Glomerular visceral epithelial cell (primary cell): Measurements from ENCODE around the gene PEX5L.
A peak's percentile ranks its signal among the peaks of the same experiment; 100 is the strongest.

Experiments used
- DNase-seq: peaks from one replicate; pipeline ENCODE4 v3.0.0-alpha.2; 2016; ENCODE audit errors: extremely low spot score

Gene PEX5L

GRCh38 chr3:179956416-179956830 is 80.3 kb downstream of the PEX5L start:
- peak; percentile 62 for DNase-seq

DNA sequence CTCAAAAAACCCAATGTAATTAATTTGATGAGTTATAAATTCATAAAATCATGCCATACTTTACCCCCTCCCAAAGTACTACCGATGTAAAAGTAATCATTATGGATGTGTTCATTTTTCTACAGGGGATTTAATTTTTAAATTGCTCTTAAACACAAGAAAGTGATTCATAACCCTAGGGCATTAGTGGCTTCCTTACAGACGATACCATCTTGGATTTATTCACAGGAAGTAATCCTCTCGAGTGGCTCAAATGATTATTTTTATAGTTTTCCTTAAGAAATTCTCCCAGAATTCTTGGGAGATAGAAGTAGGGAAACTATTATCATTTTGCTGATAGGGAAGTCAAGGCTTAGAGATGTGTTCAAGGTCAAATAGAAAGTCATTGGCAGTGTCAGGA is 80.9 kb downstream of the PEX5L start:
- no peak for DNase-seq

GRCh38 chr3:179955286-179955685 is 81.5 kb downstream of the PEX5L start:
- no peak for DNase-seq

GRCh38 chr3:179953993-179954870 is 82.5 kb downstream of the PEX5L start:
- no peak for DNase-seq

- no peak for DNase-seq
These were observed 85.9 kb downstream of the PEX5L start for GRCh38 chr3:179950840-179951239.

DNA sequence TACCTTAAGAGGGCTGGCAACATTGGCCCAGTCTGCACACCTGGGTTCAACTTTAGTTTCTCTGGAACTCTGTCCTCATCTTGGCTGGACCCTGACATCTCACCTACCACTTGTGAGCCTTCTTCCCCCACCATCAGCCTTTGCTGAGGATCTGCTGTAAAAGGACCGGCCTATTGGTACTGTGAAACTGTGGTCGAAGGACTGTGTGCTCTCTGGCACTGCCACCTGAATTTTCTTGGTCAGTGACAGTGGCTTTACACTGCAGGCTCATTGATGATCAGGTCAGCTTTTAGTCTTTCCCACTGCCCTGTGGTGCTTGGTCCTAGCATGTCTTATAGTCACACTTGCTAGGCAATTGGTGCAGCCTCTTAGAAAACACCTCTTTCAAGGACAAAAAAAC is 86.9 kb downstream of the PEX5L start:
- DNase-seq, result no peak

DNA sequence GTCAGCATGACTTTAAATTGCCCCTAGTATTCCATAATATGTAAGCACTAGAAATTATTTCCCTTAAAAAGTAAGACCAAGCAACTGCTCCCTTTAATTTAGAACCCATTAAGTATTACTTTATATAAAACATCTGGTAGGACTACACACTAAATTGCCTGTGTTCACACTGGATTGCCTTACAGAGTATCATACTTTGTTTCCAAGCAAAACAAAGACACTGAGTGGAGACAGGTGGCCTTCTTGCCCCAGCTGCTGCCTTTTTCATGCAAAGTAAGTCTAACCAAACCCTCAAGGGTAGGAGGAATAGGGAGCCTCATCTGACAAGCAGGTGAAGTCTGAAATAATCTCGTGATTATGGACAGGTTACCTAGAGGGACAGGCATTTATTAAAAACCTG is 87.3 kb downstream of the PEX5L start:
- no peak for DNase-seq

- DNase-seq, result no peak
These were observed 88.0 kb downstream of the PEX5L start for GRCh38 chr3:179948740-179949139.

DNA sequence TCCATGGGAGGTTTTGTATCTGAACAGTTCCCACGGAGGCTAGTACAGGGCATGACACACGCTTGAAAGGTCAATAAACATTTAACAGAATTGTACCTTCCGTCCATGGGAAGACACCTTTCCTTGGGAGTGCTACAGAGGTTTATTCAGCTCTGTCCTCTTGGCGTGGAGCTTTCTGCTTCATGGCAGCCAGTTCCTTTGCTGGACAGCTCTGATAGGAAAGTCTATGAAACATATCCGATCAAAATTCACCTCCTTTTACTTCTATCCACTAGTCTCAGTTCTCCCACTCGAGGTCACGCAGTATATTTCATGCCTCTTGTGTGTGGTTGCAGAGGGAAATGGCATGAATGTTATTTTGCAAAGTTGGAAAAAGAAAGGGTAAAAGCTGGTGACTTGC is 91.2 kb downstream of the PEX5L start:
- no peak for DNase-seq

DNA sequence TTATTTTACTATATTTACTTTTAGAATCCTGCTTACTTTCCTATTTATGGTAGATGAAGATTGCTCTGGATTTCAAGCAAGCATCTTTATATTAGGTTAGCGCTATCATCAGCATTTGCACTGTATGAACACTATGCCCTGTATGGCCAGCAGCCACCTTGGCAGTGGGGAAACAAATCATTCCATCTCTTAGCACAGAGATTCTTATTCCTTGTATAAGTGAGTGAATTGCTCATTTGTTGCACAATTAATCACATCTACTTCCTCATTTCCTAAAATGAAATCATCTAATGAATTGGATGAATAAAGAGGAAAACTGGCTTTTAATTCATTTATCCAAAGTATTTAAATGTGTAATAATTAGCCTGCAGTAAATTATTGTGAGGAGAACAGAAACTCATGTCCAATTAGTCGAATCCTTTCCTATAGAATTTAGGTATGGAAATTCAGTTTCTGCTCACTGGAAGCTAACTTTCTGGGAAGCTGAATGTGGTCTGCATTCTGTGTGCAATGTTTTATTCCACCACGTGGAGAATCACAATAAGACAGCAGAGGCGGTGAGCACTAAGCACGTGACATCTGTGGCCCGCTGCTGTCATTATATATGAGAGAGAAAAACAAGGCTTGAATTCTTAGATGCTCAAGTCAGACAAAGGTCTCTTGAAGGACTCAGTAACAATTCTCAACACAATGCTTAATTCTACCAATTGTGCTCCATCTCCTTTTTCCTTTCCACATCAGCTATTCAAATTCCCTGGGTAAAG is 93.4 kb downstream of the PEX5L start:
- DNase-seq, result no peak

DNA sequence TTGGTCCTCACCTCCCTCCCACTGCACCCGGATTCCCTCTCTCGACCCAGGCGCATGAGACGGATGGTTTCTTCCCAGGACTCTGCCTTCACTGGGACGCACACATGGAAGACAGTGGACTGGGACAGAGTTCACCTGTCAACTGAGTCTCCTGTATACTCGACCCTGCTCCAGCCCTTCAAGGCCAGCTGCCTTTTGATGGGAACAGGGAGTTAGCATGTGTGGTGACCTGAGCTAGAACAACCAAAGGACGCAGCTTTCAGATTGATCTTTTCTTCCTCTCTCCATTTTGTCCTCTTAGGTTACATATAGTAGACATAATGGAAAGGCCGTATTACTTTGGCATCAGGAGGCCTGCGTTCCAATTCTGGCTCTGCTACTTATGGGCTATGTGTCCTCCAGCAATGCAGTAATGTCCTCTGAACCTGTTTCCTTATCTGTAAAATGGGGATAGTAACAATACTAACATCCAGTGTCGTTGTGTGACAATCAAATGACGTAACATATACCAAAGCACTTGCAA is 94.1 kb downstream of the PEX5L start:
- no peak for DNase-seq

DNA sequence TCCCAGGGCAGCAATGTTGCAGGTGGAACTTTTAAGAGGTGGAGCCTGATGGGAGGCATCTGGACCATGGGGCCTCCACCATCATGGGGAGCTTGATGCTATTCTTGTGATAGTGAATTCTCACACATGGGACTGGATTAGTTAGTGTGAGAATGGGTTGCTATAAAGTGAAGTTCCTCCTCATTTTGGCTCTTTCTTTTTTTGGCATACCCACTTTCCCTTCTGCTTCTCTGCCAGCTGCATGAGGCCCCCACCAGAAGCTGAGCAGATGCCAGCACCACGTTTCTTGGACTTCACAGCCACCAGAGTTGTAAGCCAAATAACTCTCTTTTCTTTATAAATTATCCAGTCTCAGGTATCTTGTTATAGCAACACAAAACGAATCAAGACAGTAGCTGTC is 101.0 kb downstream of the PEX5L start:
- DNase-seq, result no peak

- no peak for DNase-seq
These were observed 102.8 kb downstream of the PEX5L start for GRCh38 chr3:179933914-179934313.

DNA sequence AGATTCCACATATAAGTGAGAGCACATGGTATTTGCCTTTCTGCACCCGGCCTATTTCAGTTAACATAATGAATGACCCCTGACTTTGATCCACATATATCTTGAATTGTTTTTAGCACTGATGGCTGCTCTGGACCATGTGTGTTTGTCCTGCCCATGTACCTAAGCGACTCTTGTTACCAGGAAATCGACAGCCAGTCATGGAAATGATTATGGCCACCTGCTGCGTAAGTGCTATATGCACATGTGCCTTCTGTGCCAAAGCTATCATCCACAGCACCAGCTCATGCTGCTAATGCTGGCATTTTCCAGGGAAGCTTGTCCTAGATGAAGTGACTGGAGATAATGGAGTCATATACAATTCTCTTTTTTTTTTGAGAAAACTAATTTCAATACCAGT is 103.7 kb downstream of the PEX5L start:
- DNase-seq, result no peak

DNA sequence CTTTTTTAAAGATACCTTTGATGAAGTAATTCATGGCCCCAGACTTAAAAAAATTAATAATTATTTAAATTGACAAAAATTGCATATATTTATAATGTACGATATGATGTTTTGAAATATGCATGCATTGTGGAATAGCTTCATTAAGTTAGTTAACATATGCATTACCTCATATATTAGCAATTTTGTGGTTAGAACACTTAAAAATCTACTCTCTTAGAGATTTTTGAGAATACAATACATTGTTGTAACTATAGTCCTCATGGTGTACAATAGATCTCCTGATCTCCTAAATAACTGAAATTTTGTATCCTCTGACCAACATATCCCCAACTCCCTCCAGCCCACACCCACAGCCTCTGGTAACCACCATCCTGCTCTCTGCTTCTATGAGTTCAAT is 104.1 kb downstream of the PEX5L start:
- DNase-seq, result no peak

DNA sequence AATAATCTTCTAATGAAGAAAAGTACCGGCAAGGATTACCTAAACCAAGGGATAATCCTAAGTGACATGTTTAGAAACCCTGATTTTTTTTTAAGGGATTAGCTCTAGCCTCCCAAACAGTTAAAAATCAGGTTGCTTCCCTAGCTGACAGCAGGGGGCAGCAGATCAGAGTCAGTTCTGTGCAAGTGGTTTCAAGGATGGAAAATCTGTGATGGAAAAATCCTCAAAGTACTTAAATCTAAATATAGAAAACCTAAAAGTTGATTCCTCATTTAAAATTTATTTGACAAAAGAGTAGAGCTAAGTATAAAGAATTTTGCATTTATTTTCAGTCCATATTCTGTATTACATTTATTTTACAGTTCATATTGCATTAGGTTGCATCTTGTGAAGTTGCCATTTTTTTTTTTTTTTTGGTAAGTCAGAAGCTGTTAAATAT is 107.6 kb downstream of the PEX5L start:
- peak; percentile 51 for DNase-seq

- DNase-seq, result no peak
These were observed 109.5 kb downstream of the PEX5L start for GRCh38 chr3:179927191-179927590.

GRCh38 chr3:179921951-179922350 is 114.8 kb downstream of the PEX5L start:
- DNase-seq, result no peak

DNA sequence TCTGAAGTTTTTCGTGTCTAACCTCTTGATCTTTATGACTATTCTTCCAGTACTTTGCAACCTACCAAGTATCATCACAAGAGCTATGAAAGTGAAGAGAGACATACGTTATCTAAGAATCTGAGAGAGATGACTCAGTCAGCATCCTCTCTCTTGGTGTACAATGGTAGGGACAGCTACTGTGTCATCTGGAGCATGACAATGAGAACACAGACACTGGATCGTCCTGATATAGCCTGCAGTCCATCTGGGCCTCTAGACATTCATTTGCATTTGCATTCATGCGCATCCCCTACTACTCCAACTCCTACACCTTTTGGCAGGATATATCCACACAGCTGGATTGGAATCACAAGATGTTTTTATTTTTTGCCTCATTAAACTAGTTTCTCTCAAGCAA is 115.2 kb downstream of the PEX5L start:
- DNase-seq, result no peak

GRCh38 chr3:179907784-179908482 is 128.8 kb downstream of the PEX5L start:
- no peak for DNase-seq

GRCh38 chr3:179902061-179902460 is 134.7 kb downstream of the PEX5L start:
- no peak for DNase-seq

DNA sequence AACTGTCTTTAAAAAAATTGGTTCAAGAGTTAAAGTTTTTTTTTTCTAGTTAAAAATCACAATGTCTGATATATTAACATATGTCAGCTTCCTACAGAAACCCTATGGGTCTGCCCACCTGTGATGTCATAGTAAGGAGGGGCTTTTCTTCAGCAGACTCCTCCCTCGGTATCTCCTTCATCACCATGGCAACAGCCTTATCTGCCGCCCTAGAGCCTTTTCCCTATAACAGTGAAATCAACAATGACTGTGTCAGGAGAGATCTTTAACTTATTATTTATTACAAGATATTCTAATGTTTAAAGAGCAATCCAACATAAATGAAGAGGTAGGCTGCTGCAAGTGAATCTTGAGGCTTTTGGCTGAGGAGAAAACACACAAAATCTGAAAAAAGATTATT is 138.7 kb downstream of the PEX5L start:
- peak; percentile 8 for DNase-seq
